Fibroblast of villous mesenchyme (primary cell): ENCODE measurements around the gene PURA. TPM values are rescaled to one million over a fixed set of nuclear protein-coding genes. Genes with fewer than 3 reads are reported as not detected.

Experiments used
- DNase-seq: peaks from one replicate; pipeline ENCODE4 v3.0.0-alpha.2; 2010; ENCODE audit warnings: low read depth
- H3K4me3 ChIP-seq: 2 replicates; pipeline ENCODE4 v1.5.1; 2011; ENCODE audit warnings: low read depth, mild to moderate bottlenecking, low read length
- CTCF ChIP-seq: IDR thresholded peaks from 2 replicates; pipeline ENCODE4 v1.5.1; 2012; ENCODE audit warnings: low read depth, mild to moderate bottlenecking, low read length; ENCODE audit not compliant: insufficient read depth
- total RNA-seq: library from RNA; depleted of rRNA; stranded (reverse); fragments of >200 nt; gene quantifications from 2 replicates; pipeline ENCODE4 v1.2.3, GENCODE V29; 2012

Gene PURA
- total RNA-seq, 1 donor: 26.3 TPM

GRCh38 chr5:140109018-140109758 is 4.7 kb upstream of the PURA start:
- peak overlapping the region; percentile 70 for H3K4me3 ChIP-seq
- TF ChIP-seq CTCF: no peak
- peak; percentile 37 for DNase-seq

- DNase-seq: no peak
- TF ChIP-seq CTCF: no peak
- H3K4me3 ChIP-seq: no peak overlapping the region
These were observed 3.9 kb upstream of the PURA start for GRCh38 chr5:140109759-140110645.

GRCh38 chr5:140110646-140110957 is 3.3 kb upstream of the PURA start:
- H3K4me3 ChIP-seq: no peak overlapping the region
- TF ChIP-seq CTCF: no peak
- DNase-seq: no peak

GRCh38 chr5:140111011-140111858 is 2.7 kb upstream of the PURA start:
- H3K4me3 ChIP-seq: no peak overlapping the region
- no peak for TF ChIP-seq CTCF
- no peak for DNase-seq

GRCh38 chr5:140111859-140112551 is 1.9 kb upstream of the PURA start:
- TF ChIP-seq CTCF: no peak
- no peak for DNase-seq
- H3K4me3 ChIP-seq: no peak overlapping the region

- no peak for DNase-seq
- TF ChIP-seq CTCF: no peak
These were observed 1.2 kb upstream of the PURA start for GRCh38 chr5:140112685-140113179.

More at GRCh38 chr5:140112685-140113179, 1.2 kb upstream of the PURA start:
- H3K4me3 ChIP-seq: peak overlapping the region; percentile 75
